ENCODE data around the gene ATG2A.
"Not testable (repeated sequence)": the region's sequence is repeated elsewhere in the genome, so short reads cannot be mapped to it uniquely, and the experiment has no call there.

Gene ATG2A

DNA sequence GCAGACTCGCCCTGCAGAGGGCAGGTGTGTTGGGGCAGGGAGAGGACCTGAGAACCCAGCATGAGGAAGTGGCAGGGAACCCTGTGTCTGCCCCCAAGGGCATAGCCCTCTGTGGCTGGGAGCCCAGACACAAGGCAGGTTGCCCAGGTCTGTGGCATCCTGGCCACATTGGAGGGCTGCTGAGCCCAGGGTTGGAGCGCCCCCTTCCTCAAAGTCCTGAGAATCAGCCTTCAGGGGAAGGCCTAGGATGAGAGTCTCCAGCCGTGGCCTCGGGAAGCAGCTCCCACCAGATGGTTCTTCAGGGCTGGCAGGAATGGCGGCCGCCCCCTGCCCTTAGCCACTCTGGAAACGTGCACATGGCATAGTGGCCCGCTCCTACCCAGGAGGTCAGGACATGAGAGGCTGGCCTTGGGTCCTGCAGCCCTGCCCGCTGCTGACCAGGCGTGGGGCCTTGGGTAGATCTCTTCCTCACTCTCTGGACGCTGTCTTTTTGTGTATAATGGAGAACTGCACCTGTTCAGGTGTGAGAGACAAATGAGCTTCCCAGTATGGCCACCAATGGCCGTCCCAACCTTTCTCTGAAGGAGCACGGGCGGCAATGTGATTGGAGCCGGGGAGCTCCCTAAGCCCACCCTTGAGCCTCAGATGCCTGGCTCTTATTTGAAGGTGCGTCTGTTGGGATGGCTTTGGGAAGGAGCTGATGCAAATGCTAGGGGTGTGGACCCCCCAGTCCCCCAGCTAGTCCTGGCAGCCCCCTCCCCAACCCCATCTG is 68.0 kb downstream of the ATG2A start:
- H3K4me3 ChIP-seq (ENCODE audit: low read length) = no peak overlapping the region
- DNase-seq (ENCODE audit: low read depth, low spot score) = peak; percentile 70

- H3K4me3 ChIP-seq (ENCODE audit: low read length) = no peak overlapping the region
- no peak for DNase-seq (ENCODE audit: low read depth, low spot score)
Measured at GRCh38 chr11:64848214-64848825, 68.7 kb downstream of the ATG2A start.

GRCh38 chr11:64846998-64847666 is 69.9 kb downstream of the ATG2A start:
- peak; percentile 69 for DNase-seq (ENCODE audit: low read depth, low spot score)
- no peak overlapping the region for H3K4me3 ChIP-seq (ENCODE audit: low read length)

- not testable (repeated sequence) for DNase-seq (ENCODE audit: low read depth, low spot score); H3K4me3 ChIP-seq (ENCODE audit: low read length)
Measured at GRCh38 chr11:64845776-64846129, 71.3 kb downstream of the ATG2A start.

DNA sequence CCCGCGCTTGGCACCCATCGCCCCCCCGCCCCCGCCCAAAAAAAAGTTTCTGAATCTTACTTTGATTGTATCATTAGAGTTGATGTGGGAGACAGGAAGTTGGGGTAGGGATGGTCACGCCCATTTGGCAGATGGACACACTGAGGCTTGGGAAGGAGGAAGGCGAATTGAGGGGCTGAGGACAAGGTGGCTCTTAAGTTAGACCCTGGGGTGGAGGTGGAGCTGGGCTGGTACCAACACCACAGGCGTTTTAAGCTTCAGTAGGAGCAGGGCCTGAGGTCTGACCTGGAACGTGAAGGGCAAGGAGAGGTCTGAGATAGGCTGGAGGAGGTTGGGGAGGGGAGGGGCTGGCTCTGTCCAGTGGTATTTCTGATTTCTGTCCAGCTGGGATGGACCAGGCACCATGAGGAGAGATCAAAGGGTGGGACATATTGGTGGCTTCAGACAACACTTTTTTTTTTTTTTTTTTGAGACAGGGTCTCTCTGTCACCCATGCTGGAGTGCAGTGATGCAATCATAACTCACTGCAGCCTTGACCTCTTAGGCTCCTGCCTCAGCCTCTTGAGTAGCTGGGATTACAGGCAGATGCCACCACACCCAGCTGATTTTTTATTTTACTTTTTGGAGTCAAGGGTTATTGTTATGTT is 71.8 kb downstream of the ATG2A start:
- H3K4me3 ChIP-seq (ENCODE audit: low read length) = peak overlapping the region; percentile 48
- no peak for DNase-seq (ENCODE audit: low read depth, low spot score)
